ENCODE data around the gene CELF2.

CELF2 gene

DNA sequence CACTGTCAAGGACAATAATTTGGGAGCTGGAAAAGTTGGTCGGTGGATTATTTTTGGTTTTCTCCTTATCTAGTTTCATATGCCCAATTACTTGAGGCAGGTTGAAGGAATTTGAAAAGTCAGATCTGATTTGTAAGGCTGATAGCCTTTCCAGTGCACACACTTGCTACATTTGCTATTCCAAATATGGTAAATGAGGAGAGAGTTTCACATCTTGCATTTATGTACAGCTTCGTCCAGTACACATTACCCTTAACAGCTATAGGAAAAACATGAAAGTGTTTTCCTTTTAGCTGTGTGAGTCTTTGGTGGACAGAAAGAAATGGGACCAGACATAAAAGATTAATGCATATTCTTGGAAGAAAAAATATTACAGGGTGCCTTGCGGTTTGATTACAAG is 201.8 kb downstream of the CELF2 start:
- no peak for DNase-seq (ENCODE audit: low read depth in 3 of 3, low spot score in 1 of 3)

DNA sequence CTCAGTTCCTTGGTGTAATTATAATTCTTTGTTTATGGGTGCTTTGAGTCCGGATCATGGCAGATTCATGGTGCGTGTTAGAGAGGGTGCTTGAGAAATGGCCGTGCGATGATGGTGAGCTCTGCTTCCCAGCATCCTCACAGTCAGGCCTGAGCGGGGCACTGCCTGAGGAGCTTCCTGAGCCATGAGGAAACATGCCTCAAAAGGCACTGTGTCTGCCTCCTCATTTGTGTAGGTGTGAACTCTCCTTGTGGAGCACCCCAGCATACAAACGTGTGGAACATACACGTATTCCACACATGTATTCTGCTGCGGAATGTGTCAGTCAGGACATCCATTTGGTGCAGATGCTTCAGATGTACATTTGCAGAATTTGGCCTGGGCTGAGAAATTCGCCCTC is 205.4 kb downstream of the CELF2 start:
- no peak for DNase-seq (ENCODE audit: low read depth in 3 of 3, low spot score in 1 of 3)

DNA sequence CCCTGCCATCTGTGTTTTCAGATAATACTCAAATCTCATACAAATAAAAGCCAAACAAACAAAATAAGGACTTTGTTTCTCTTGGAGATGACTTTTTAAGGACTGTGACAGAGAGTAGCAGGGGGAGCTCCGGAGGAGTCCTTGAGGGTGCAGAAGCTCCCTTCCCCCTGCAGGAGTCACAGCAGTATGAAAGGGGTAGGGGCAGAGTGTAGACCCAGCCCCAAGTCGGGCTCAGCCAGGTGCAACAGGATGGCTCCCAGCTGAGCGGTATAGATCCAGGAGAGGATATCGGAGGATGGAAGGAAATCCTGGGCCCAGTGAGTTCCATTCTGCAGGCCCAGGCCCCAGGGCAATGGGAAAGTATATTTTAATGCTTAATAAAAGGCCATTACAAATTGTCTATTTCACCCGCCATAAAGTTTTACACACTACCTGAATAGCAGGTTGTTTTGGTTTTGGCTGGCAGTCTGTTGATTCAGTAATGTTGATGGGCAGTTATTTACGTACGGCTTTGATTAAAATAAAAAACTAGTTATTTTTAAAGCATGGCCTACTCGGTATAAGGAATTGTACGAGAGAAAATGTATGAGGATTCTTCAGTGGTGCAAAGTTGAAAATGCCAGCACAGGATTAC is 206.0 kb downstream of the CELF2 start:
- DNase-seq (ENCODE audit: low read depth in 3 of 3, low spot score in 1 of 3): no peak

DNA sequence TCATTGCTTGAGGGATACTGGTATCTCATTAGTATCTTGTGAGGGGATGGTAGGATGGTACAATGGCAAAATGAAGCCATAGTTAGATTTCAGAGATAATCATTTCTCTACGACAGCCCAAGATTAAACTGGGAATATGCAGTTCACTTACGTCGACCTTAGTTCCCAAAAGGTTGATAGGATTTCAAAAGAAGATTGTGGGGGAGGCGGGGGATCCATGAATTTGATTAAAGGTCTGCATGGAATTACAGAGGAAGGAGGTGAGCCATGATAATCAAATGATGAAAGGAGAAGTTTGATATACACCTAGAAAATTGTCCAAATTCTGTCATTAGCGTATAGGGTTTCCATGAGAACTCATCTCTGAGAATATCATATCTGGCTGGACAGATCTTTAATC is 206.6 kb downstream of the CELF2 start:
- no peak for DNase-seq (ENCODE audit: low read depth in 3 of 3, low spot score in 1 of 3)

DNA sequence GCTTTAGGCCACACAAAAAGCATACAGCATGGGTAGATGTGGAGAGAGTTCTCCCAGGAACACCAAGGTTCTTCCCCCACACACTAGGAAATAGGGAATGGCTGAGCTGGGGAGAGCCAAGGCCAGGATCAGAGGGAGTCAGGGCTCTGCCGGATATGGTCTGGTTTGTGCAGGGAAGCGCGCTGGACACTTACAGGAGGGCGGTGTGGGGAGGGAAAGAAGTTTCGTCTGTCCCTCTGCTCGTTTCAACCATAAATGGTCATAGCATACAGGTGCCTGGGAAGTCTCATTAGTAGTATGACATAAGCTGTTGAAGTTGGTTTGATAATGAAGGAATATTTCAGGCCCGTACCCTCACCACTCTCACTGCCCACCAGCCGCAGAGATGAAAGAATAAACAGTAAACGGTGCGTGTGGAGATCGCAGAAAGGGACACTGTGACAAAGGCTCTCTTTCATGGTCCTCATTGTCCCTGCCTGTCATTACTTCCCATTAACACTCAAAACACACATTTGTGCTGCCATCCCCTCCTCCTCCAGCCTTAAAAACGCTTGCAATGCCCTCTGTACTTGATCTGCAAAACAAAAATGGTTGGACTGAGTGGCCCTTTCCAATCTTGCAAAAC is 207.2 kb downstream of the CELF2 start:
- DNase-seq (ENCODE audit: low read depth in 3 of 3, low spot score in 1 of 3): no peak

DNA sequence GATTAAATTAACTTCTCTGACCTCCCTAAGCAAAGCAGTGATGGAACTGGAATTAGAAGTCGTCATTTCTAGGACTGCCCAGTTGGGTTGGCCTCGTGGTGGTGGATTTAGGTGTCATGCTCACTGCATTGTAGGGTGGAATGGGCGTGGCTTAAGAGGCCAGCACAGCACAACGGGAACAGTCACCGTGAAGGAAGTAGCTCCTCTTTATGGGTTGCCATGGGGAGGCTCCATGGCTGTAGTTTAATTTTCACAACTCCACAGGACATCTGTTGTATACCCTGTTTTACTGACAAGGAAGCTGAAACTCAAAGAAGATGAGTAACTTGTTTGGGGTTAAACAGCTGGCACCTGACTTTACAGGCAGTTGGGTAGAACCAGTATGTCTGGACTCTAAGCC is 208.3 kb downstream of the CELF2 start:
- peak in 1 of 3 donors; percentile 15 for DNase-seq (ENCODE audit: low read depth in 3 of 3, low spot score in 1 of 3)

GRCh38 chr10:11227103-11227502 is 209.4 kb downstream of the CELF2 start:
- DNase-seq (ENCODE audit: low read depth in 3 of 3, low spot score in 1 of 3): no peak

- no peak for DNase-seq (ENCODE audit: low read depth in 3 of 3, low spot score in 1 of 3)
These were observed 212.2 kb downstream of the CELF2 start for GRCh38 chr10:11229893-11230292.

DNA sequence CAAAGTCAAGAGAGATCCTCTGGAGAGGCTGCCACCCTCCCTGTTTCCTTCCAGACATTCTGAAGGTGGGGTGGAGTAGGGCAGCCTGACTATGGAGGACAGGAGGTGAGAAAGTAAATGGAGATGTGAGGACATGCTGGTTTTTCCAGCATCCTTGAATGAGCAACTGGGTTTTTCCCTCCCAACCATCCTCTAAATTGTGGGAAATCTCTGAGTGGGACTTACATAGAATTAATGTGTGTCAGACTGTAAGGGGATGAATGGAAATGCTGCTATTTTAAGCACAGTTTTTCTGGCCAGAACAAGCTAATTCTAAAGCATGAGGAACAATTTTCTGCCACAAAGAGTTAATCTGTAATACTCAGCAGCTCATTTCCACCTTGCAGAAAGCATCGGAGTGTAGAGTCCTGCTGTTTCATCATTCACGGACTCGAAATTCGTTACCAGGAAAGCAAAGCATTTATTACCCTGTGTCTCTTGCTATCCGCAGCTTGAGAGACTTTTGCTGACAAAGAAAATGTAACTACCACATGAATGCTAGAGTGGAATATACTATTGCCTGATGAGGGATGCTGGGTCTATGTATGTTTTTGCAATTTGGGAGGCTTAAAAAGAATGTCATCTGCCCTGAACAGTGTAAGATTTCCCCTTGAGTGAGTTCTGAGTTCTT is 213.0 kb downstream of the CELF2 start:
- no peak for DNase-seq (ENCODE audit: low read depth in 3 of 3, low spot score in 1 of 3)

DNA sequence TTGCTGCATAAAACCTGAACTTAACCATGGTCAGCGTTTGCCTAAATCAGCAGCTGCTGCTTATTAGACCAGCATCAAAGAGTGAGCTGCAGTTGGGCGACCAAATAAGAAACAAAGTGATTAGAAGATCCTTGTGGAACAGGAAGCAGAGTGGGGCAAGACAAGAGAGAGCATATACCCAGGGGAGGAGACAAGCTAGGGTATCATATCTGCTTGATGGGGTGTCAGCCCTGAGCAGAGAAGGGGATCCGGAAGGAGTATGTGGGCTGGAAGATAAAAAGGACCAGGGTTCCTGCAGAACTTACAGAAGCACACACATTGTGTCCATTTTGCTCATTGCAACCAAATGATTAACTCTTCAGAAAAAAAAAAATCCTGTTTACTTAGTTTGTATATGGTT is 213.6 kb downstream of the CELF2 start:
- no peak for DNase-seq (ENCODE audit: low read depth in 3 of 3, low spot score in 1 of 3)

DNA sequence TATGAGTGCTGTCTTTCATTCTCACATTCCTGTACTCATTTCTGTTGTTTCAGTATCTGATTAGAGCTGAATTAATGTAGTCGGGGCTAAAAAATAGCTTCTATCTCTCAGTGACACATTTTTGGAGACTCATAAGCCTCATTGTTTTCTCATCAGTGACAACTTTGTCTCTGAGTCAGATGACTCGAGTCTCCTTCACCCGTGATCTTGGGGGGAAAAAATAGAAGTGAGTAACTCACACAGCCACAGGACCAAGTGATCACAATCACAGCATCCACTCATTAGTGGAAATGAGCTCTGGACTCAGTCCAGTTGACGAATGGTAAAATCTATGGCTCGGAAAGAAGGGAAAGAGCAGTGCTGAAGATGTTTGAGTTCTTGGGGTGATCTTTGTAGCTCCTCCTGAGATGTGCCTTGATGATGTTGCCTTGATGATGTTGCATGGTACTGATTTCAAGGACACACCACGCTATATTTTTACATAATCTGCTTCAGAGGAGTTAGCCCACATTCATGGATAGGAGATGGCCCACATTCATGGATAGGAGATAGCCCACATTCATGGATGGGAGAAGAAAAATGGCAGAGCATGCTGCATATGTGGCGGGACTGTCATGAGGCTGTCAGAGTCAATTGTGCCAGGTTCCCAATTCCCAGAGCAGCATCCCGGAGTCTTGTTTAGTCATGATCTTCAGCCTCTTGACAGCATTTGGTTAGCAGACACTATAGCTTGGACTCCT is 214.7 kb downstream of the CELF2 start:
- no peak for DNase-seq (ENCODE audit: low read depth in 3 of 3, low spot score in 1 of 3)

GRCh38 chr10:11234857-11235531 is 217.3 kb downstream of the CELF2 start:
- no peak for DNase-seq (ENCODE audit: low read depth in 3 of 3, low spot score in 1 of 3)

- no peak for DNase-seq (ENCODE audit: low read depth in 3 of 3, low spot score in 1 of 3)
These were observed 218.1 kb downstream of the CELF2 start for GRCh38 chr10:11235771-11236170.

DNA sequence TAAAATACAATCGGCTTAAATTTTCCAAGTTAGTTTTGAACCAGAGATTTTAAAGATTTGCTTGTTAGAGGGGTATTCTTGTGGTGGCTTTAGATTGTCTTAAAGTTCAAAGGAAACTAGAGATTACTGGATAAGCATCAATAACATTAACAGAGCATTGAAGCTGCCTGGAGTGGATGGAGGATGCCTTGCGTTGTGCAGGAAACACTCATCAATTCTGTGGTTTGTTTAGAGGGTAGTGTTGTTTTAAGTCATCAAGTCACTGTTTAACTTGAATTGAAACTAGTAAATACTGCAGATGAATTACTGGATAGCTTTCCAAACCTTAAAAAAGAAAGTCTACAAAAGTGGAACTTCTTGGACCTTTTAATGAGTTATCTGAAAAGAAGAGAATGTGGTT is 218.6 kb downstream of the CELF2 start:
- no peak for DNase-seq (ENCODE audit: low read depth in 3 of 3, low spot score in 1 of 3)

GRCh38 chr10:11237571-11237970 is 219.9 kb downstream of the CELF2 start:
- no peak for DNase-seq (ENCODE audit: low read depth in 3 of 3, low spot score in 1 of 3)

DNA sequence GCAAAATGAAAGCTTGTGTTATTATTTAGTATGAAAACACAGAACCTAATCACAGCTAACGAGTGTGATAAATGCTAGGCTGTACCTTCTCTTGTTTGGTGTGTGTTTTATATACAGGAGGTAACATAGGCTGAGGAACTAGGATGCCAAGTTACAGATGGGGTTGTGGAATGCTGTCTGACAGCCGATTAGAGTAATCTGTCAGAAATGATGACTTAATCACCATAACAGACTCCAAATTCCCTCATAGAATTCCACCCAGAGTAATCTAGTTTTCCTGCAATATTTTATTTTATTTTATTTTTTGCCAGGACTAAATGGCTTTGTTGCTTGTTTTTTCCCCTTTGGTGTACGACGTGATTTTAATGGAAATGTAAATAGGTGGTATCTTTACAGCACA is 221.2 kb downstream of the CELF2 start:
- DNase-seq (ENCODE audit: low read depth in 3 of 3, low spot score in 1 of 3): no peak

DNA sequence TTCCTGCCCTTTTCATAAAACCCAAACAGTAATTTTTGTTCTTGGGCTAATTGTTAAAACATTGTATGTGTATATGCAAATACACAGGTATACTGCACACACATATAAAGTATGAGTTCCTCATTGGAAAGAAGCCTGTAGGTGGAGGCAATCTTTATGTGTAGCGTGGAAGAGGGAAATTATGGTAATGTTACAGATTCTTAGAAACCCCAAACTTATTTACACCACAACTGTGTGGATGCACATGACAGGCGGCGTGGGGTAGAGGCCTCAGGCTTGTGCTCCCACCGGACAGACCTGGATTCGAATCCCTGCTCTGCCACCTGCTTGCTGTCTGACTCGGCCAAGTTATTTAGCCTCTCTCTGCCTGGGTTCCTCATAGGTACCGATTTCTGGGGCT is 223.0 kb downstream of the CELF2 start:
- DNase-seq (ENCODE audit: low read depth in 3 of 3, low spot score in 1 of 3): no peak

GRCh38 chr10:11242443-11243387 is 225.0 kb downstream of the CELF2 start:
- no peak for DNase-seq (ENCODE audit: low read depth in 3 of 3, low spot score in 1 of 3)

DNA sequence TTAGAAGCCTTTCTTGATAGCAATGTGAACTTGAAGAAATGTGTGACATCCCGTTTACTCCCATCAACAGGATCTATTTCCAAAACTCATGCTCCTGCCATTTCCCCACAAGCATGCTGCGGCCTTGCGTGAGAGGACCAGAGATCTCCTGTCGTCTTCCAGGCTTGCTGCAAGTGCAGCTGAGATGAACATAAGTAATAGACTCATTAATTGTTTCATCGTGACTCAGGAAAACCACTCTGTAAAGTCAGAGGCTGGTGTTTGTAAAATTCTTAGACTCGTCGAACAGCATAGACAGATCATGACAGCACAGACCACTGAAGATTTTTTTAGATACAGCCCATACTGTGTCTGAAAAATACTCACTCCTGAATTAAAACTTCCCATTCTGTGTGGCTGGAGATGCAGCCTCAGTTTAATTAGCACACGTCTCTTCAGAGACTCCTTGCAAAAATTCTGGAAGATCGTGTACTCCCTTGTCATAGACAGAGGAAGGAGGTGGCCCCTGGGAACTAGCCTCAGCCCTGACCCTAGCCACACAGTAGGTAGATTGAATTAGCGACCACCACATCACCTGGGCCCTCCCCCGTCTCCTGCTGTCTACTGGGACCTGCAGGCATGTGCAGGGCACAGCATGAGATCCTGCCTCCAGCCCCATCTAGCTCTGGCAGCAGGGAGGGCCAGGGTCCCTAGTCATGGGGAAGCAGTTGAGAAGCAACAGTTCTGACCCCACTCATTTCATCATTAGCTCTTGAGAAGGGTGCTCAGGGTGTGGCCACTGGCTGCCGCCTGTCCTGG is 226.0 kb downstream of the CELF2 start:
- no peak for DNase-seq (ENCODE audit: low read depth in 3 of 3, low spot score in 1 of 3)

- no peak for DNase-seq (ENCODE audit: low read depth in 3 of 3, low spot score in 1 of 3)
These were observed 227.4 kb downstream of the CELF2 start for GRCh38 chr10:11245095-11245479.
